Loucy (cell line): ENCODE measurements around the gene KCNF1.

Source experiments
- H2AFZ ChIP-seq: fragments of 200-600 bp; sonication (generic); 2 replicates; pipeline ENCODE4 v1.6.0; 2016; ENCODE audit warnings: antibody characterized with exemption, mild to moderate bottlenecking, low read length, moderate library complexity
- H3F3A ChIP-seq: fragments of 200-600 bp; 2 replicates; pipeline ENCODE4 v1.6.0; 2016; ENCODE audit warnings: antibody characterized with exemption, low read depth, mild to moderate bottlenecking
- H3K27me3 ChIP-seq: fragments of 200-600 bp; sonication (generic); 2 replicates; pipeline ENCODE4 v1.6.1; 2014; ENCODE audit warnings: low read length, mild to moderate bottlenecking; ENCODE audit not compliant: insufficient read depth, poor library complexity, severe bottlenecking
- H3K36me3 ChIP-seq: fragments of 200-600 bp; sonication (generic); 2 replicates; pipeline ENCODE4 v1.6.1; 2016; ENCODE audit warnings: low read length; ENCODE audit not compliant: insufficient read depth
- H3K4me1 ChIP-seq: fragments of 200-600 bp; sonication (generic); 2 replicates; pipeline ENCODE4 v1.5.1; 2014; ENCODE audit warnings: low read length, mild to moderate bottlenecking; ENCODE audit not compliant: insufficient read depth, poor library complexity, severe bottlenecking
- H3K4me2 ChIP-seq: fragments of 200-600 bp; sonication (generic); 2 replicates; pipeline ENCODE4 v1.6.0; 2014; ENCODE audit warnings: antibody characterized with exemption, low read length, low read depth, mild to moderate bottlenecking; ENCODE audit not compliant: poor library complexity, severe bottlenecking
- H3K4me3 ChIP-seq: fragments of 200-600 bp; sonication (generic); 2 replicates; pipeline ENCODE4 v1.5.1; 2014; ENCODE audit warnings: low read length, mild to moderate bottlenecking, mixed read lengths; ENCODE audit not compliant: poor library complexity, severe bottlenecking
- H3K79me2 ChIP-seq: fragments of 200-600 bp; sonication (generic); 2 replicates; pipeline ENCODE4 v1.6.1; 2014; ENCODE audit warnings: low read length; ENCODE audit not compliant: insufficient read depth
- H3K9ac ChIP-seq: fragments of 200-600 bp; sonication (generic); 2 replicates; pipeline ENCODE4 v1.6.0; 2014; ENCODE audit warnings: mild to moderate bottlenecking, low read depth, low read length, moderate library complexity; ENCODE audit not compliant: poor library complexity, severe bottlenecking
- H3K9me2 ChIP-seq: fragments of 200-600 bp; sonication (generic); replicated peaks from 2 replicates; pipeline ENCODE4 v1.6.1; 2016; ENCODE audit warnings: low read depth, low read length, mixed read lengths
- H3K9me3 ChIP-seq: fragments of 200-600 bp; sonication (generic); 2 replicates; pipeline ENCODE4 v1.6.1; 2014; ENCODE audit warnings: mild to moderate bottlenecking, antibody characterized with exemption, low read length, low read depth; ENCODE audit not compliant: insufficient read depth
- H4K20me1 ChIP-seq: fragments of 200-600 bp; sonication (generic); 2 replicates; pipeline ENCODE4 v1.6.0; 2014; ENCODE audit warnings: antibody characterized with exemption, low read length, mild to moderate bottlenecking; ENCODE audit not compliant: insufficient read depth, poor library complexity, severe bottlenecking
- CTCF ChIP-seq: fragments of 200-600 bp; sonication (generic); conservative IDR thresholded peaks from 2 replicates; pipeline ENCODE4 v1.5.1; 2014; ENCODE audit warnings: mild to moderate bottlenecking, antibody characterized with exemption, low read length
- EZH2phosphoT487 ChIP-seq: fragments of 200-600 bp; IDR thresholded peaks from 2 replicates; pipeline ENCODE4 v1.6.1; 2018; ENCODE audit warnings: antibody characterized with exemption, mild to moderate bottlenecking, moderate library complexity, borderline replicate concordance

KCNF1 gene

GRCh38 chr2:10962004-10962403 lies 50.3 kb downstream of the KCNF1 start:
- Histone ChIP-seq H4K20me1 (no peaks in the 10 kb centered on the region), H3K4me1 (no peaks in the 10 kb centered on the region), H2AFZ (no peak overlapping the region), H3K4me3 (no peak overlapping the region), H3K9me2 (no peaks in the 10 kb centered on the region), H3F3A (no peaks in the 10 kb centered on the region), H3K79me2 (no peaks in the 10 kb centered on the region), H3K9me3 (no peaks in the 10 kb centered on the region), H3K27me3 (no peaks in the 10 kb centered on the region), H3K9ac (no peak overlapping the region), H3K4me2 (no peak overlapping the region), H3K36me3 (no peaks in the 10 kb centered on the region)
- TF ChIP-seq EZH2phosphoT487 (no peak), CTCF (no peak)

GRCh38 chr2:10963155-10963554 lies 51.4 kb downstream of the KCNF1 start:
- Histone ChIP-seq H4K20me1 (no peaks in the 10 kb centered on the region), H3K36me3 (no peaks in the 10 kb centered on the region), H3F3A (no peaks in the 10 kb centered on the region), H3K9ac (no peak overlapping the region), H3K4me3 (no peak overlapping the region), H3K4me1 (no peaks in the 10 kb centered on the region), H3K9me3 (no peaks in the 10 kb centered on the region), H3K79me2 (no peaks in the 10 kb centered on the region), H2AFZ (no peak overlapping the region), H3K4me2 (no peak overlapping the region), H3K27me3 (no peaks in the 10 kb centered on the region), H3K9me2 (no peaks in the 10 kb centered on the region)
- TF ChIP-seq EZH2phosphoT487 (no peak), CTCF (no peak)
